NAMALWA (cell line): ENCODE results near the gene XRCC1.
"Not testable (repeated sequence)": the region's sequence is repeated elsewhere in the genome, so short reads cannot be mapped to it uniquely, and the experiment has no call there.

ENCODE experiments used
- DNase-seq: peaks from one replicate; pipeline ENCODE4 v3.0.0-alpha.2; 2015; ENCODE audit warnings: low spot score

XRCC1 gene

GRCh38 chr19:43575955-43576878 is 890 bp upstream of the XRCC1 start:
- DNase-seq, result no peak

DNA sequence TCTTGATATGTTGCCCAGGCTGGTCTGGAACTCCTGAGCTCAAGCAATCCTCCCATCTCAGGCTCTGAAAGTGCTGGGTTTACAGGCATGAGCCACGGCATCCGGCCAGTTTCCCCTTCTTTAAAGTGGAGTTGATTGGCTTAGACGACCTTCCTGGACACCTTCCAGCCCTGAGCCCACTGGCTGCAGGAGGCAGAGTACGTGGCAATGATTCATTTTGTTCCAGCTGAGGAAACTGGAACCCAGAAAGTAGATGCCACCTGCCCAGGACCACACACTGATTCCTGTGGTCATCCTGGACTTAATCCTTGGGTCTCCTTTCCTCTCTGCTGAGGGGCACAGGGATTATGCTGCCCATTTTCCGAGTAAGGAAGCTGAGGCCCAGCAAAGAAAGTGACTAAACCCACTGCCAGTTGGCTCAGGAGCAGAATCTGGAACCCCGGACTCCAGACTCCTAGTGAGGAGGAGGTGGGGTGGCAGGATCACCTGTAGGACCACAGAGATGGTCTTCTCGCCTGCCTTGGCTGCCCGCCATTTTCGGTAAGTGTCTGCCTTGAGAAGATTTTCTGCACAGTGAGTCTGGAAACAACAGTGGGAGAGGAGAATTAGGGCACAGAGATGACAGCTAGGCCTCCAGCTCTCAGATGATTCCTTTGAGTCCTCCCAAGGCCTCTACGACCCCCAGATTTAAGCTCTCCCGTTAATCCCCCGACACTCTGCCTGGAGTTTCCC is 737 bp downstream of the XRCC1 start:
- DNase-seq, result peak; percentile 32

DNA sequence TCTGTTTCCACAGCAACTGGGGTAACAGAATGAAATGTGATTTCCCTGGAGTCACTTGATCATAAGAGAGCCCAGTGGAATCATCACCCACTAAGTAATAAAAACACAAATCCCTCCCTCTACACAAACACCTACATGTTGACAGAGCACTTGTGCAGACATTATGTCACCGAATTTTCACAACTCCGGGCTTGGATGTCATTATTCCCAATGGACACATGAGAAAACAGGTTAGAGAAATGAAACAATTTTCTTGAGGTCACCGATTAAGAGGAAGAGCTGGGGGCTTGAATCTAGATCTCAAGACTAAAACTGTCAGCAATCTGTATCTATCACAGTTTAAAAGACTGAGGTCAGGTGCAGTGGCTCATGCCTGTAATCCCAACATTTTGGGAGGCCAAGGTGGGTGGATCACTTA is 3.1 kb downstream of the XRCC1 start:
- DNase-seq, result no peak

DNA sequence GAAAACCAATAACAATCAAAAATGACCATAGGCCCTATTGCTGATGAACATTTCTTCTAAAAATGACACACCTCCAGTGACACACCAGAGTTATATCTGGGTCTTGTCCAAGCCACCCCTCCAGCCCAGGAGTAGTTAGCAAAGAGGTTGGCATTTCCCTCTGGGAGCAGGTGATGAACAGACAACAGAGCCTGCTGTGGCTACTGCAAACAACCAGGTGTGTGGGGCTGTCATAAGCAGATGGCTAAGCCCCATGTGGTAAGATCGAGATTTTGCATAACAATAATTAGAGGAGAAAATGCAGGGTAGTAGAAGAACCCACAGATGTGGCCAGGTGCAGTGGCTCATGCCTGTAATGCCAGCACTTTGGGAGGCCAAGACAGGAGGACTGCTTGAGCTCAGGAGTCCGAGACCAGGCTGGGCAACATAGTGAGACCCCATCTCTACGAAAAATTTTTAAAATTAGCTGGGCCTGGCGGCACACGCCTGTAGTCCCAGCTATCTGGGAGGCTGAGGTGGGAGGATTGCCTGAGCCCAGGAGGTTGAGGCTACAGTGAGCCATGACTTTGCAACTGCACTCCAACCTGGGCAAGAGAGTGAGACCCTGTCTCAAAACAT is 5.0 kb downstream of the XRCC1 start:
- peak; percentile 59 for DNase-seq

- no peak for DNase-seq
Measured at GRCh38 chr19:43569657-43570056, 5.7 kb downstream of the XRCC1 start.

- DNase-seq, result no peak
Measured at GRCh38 chr19:43564800-43565199, 10.5 kb downstream of the XRCC1 start.

- DNase-seq, result no peak
Measured at GRCh38 chr19:43563816-43564457, 11.4 kb downstream of the XRCC1 start.

DNA sequence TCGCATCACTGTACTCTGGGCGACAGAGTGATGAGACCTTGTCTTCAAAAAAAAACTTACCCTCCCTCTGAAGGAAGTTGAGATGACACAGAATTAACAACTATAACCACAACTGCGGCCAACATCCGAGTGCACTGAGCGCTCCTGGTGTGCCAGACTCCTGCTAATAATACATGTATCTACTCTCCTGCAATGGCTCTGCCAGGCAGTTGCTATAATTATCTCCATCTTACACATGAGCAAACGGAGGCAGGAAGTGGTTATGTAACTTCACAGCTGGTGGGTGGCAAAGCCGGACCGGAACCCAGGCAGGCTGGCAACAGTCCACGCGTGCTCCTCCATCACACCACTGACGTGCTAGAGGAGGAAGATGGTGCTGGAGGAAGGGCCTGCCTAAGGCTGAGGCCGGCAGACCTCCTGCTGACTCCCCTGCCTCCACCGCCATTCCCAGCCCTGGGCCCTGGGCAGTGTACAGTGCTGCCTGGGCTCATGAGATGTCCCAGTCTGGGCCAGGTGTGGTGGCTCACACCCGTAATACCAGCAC is 12.6 kb downstream of the XRCC1 start:
- peak; percentile 82 for DNase-seq

DNA sequence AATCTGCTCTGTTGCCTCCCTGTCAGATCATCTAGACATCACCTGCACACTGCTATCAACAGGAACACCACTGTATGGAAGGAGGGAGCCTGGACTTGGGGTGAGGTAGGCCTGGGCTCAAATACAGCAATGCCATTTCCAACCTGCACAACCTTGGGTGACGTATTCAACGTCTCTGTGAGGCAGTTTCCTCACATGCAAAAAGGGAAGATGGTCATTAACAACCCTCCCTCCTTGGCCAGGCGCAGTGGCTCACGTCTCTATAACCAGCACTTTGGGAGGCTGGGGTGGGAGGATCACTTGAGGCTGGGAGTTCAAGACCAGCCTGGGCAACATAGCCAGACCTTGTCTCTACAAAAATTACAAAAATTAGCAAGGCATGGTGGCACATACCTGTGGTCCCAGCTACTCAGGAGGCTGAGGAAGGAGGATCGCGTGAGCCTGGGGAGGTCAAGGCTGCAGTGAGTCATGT is 13.1 kb downstream of the XRCC1 start:
- no peak for DNase-seq

DNA sequence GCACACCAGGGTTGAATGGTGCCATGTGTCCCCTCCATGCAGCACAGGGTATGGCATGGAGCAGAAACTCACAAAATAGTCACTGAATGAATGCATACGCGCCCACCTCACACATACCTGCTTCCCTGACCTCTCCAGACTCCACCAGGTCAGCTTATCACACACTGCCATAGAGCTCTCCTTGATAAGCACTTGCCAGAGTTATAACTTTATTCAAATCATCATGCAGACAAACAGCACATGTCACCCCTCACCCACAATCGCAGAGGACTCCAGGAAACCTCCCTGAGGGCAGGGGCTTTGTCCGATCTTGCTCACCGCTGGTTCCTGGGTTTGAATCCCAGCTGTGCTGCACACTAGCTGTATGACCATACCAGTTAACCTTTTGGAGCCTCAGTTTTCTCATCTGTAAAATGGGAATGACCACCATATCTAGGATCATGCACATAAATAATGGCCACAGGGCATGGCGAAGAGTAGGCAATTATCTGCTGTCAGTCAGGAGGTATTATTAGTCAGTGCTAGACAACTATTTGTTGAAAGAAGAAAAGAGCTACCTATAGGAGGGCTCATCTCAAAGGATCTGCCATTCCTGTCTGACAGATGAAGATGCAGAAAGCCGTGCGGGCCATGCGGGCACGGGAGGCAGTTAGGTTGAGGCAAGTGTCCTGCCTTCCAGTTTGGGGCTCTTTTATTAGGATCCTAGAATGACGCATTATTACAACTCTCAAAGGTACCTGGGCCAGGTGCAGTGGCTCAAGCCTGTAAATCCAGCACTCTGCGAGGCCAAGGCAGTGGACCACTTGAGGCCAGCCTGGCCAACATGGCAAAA is 14.0 kb downstream of the XRCC1 start:
- no peak for DNase-seq

DNA sequence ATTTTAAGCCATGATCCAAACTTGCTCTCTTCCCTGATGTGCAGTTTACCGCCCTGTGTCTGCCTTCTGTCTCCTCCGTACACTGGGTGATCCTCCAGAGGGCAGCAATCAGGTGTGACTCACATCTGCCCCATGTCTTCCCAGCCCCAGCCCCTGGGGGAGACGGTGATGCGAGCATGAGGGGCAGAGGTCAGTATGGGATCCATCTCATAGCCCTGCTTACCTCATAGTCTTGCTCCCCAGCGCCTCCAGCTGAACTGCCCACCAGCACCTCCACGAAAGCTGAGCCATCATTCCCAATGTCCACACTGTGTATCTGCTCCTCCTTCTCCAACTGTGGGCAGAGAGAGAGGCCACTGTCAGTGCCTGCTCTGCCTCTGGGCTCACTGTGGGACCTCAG is 14.6 kb downstream of the XRCC1 start:
- no peak for DNase-seq

DNA sequence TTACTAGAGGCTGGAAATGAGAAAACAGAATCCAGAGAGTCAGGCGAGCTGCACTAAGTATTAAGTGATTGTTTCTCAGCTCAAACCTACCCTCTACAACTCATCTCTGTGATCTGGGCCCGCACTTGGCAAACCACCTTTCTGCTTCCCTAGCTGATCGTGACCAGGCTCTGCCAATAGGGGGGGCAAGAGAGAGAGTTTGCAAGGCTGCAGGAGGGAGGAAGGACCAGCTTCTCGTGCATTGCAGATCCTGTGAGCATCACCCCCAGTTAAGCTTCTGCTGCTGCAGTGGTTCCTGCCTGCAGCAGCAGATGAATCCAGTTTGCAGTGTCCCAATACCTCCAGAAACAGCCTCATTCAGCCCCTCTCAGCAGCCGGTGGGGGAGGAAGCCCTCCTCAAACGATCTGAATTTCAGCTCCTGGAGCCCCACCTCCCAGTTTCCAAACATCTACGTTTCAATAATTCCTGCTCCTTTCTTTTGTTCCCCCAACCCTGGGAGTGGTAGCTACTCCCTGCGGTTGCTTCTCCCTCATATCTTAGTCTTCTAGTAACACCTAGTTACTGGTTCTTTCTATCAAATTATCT is 20.0 kb downstream of the XRCC1 start:
- DNase-seq, result peak; percentile 87

GRCh38 chr19:43554317-43554895 is 20.9 kb downstream of the XRCC1 start:
- DNase-seq, result no peak

DNA sequence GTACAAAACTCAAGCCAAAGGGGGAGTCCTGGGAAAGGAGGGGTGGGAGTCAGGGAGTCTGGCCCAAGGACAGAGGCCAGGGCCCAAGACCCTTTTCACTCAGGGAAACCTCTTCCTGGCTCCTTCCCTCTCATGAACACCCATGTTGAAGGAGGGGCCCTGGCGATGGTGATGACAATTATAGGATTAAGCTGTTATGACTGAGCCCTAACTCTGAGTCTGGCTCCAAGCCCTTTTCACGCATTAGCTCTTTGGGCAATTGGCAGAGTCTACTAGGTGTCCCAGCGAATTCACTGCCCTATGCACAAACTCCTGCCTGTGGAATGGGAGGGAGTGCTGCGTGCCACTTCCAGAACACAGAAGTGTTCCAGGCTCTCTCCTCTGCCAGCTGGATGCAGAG is 21.7 kb downstream of the XRCC1 start:
- no peak for DNase-seq

GRCh38 chr19:43552616-43553015 is 22.7 kb downstream of the XRCC1 start:
- no peak for DNase-seq

GRCh38 chr19:43552198-43552450 is 23.2 kb downstream of the XRCC1 start:
- no peak for DNase-seq

- DNase-seq, result no peak
Measured at GRCh38 chr19:43551399-43552197, 23.7 kb downstream of the XRCC1 start.

DNA sequence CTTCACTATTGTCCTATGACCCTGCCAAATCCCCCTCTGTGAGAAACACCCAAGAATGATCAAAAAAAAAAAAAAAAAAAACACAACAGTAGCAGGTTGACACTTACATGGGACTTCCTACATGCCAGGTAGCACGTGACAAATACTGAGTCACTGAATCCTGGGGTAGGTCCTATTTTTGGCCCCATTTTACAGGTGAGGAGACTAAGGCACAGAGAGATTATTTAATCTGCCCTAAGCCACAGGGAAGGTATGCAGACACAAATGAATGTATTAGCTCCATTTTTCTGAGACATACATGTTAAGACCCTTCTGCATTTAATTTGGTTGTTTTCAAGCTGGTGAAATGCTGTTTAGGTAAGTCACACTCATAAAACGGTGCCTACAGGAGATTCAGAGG is 26.6 kb downstream of the XRCC1 start:
- DNase-seq, result no peak

GRCh38 chr19:43547926-43548325 is 27.4 kb downstream of the XRCC1 start:
- not testable (repeated sequence) for DNase-seq

DNA sequence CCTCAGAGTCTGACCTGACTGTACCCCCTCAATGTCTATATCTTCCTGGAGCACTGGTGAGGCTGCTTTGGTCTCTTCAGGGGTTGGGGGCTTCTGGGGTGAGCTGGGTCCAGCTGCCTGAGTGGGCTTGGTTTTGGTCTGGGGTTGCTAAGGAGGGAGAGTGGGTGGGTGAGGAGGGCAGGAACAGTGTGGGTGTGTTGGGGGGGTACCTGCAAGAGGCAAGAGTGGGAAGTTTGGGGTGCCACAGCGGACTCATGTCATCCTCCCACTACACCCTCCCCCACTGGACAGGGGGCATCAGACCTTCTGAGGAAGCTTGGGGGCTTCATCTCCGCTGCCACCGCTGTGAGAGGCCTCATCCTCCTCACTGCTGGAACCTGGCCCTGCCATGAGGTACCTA is 28.7 kb downstream of the XRCC1 start:
- no peak for DNase-seq
